Anterior cingulate cortex (tissue), 58 donors: Measurements from ENCODE around the gene SDK1.

Experiments used
- DNase-seq, 58 donors: peaks; one replicate each; lab custom pipeline; 2025; lab: John Stamatoyannopoulos, UW

The SDK1 gene

DNA sequence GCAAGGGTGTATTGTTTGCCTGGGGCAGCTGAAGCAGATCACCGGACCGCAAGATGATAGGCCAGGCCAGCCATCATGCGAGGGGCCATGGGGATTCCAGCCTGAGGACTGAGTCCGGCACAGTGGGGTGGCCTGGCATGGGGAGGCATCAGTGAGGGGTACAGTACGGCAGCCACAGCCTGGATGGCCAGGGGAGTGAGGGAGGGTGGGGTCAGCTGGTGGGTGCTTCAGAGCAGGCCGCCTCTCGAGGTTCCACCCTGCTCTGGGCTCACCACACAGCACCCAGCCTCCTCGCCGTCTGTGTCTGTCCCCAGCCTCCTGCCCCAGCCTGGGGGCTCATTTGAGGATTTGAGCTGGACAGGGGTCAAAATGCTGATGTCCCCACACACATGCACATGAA, 872.6 kb downstream of the SDK1 start:
- DNase-seq: no peak

- DNase-seq: no peak
Observed at GRCh38 chr7:4174016-4174415, 873.0 kb downstream of the SDK1 start.

DNA sequence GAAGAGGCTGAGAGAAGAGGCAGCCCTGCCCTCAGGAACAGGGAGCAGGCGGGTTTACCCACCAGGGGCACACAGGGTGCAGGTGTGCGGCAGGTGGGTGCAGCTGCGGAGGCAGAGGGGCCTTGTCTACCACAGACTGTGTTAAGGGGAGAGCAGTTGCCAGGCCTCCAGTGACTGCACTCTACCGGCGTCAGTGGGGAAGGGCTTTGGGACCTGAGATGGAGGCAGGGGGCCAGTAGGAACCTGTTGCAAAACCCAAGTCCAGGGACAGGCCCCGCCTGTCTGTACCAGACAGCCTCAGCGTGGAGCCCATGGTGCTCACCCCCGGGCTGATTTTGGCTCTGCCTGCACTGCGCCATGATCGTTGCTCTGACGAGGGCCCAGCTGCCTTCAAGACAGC, 873.4 kb downstream of the SDK1 start:
- DNase-seq: no peak

- DNase-seq: no peak
Observed at GRCh38 chr7:4174884-4175283, 873.8 kb downstream of the SDK1 start.

DNA sequence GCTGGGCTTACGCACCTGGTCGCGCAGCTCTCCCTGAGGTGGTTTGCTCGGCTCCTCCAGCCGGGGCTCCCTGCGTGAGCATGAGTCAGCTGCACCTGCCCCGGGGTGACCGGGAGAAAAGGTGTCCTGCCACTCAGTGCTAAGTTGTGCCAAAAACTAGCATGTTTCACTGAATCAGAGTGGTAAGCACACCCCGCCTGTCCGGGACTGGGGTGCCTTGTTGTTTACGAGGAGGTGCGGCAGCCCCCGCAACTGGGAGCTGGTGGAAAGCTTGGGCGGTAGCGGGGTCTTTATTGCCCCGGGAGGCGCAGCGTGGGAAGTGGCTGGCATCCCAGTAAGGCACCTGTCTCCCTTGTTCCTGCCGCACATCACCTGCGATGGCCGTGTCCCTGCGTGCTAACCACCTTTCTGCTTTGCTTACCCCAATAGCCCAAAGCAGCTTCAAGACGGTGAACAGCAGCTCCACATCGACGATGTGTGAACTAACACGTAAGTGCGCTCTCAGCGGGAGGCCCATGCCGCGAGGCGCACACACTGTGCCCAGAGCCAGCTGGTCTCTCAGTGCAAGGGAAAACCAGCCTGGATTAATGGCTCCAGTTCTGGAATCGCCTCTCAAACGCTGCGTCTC, 874.4 kb downstream of the SDK1 start:
- DNase-seq: no peak

GRCh38 chr7:4177001-4177400, 875.9 kb downstream of the SDK1 start:
- peak in 1 of 58 donors; percentile 11 for DNase-seq

GRCh38 chr7:4178416-4178815, 877.4 kb downstream of the SDK1 start:
- DNase-seq: no peak

- no peak for DNase-seq
Observed at GRCh38 chr7:4178916-4179687, 878.0 kb downstream of the SDK1 start.

DNA sequence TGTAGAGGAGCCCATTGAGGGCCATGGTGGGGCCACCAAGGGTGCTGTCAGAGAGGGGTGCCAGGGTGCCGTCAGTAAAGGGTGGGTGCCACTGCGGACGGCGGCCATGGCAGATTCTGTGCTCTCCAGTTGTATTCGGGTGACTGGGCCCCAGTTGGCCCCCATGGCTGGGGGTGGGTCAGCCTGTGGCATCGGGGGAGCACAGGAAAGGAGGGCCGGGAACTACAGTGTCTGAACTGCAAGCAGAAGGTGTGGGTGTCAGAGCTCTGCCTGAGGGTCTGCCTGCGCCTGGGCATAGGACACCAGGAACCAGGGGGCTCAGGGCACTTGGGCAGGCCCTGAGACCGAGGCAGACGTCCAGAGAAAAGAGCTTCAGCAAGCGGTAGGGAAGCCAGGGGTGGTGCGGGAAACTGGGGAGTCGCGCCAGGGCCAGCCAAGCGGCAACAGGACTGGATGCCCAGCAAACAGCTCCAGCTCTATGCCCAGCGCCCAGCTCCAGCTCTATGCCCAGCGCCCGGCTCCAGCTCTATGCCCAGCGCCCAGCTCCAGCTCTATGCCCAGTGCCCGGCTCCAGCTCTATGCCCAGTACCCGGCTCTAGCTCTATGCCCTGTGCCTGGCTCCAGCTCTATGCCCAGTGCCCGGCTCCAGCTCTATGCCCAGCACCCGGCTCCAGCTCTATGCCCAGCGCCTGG, 878.8 kb downstream of the SDK1 start:
- DNase-seq: no peak

- no peak for DNase-seq
Observed at GRCh38 chr7:4181446-4181845, 880.4 kb downstream of the SDK1 start.

DNA sequence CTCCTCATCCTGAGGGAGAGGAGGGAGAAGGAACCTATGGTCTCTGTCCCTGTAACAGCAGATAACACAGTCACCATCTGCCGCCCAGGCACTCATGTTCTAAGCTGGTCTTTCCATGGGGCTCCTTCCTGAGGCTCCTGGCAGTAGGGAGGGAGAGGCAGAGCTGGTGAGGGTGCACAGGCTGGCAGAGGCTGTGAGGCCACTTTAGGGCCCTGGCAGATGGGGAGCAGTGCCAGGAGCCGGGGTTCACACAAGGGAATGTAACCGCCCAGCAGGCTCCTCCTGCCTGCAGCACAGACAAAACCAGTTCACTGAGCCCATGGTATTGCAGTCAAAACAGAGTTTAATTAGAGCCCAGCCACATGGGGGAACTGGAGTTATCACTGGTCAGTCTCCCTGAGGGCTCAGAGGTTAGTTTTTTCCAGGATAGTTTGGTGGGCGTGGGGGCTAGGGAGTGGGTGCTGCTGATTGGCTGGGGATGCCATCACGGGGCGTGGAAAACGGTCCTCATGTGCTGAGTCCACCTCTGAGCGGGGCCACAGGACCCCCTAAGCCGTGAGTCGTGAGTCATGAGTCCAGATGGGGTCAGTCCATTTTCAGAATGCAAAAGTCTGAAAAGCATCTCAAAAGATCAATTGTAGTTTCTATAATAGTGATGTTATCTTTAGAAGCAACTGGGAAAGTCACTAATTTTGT, 881.7 kb downstream of the SDK1 start:
- DNase-seq: no peak

GRCh38 chr7:4184653-4185052, 883.6 kb downstream of the SDK1 start:
- DNase-seq: no peak

DNA sequence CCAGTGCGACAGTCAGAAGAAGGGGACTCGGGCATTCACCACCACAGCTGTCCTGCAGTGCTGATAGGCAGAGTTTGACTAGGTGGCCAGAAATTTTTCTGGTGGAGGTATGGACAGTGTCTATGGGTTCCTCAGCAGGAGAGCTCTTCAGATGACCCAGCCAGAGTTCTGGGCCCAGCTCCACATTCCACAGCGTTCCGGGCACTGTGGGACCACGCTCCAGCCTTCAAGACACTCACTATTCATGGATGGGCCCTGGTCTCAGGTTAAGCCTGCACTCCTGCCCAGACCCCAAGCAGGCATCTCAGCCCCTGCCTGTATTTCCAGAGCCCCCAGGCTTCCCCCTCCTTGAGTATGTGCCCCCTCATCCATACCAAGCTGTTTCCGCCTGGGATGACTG, 884.1 kb downstream of the SDK1 start:
- DNase-seq: no peak

DNA sequence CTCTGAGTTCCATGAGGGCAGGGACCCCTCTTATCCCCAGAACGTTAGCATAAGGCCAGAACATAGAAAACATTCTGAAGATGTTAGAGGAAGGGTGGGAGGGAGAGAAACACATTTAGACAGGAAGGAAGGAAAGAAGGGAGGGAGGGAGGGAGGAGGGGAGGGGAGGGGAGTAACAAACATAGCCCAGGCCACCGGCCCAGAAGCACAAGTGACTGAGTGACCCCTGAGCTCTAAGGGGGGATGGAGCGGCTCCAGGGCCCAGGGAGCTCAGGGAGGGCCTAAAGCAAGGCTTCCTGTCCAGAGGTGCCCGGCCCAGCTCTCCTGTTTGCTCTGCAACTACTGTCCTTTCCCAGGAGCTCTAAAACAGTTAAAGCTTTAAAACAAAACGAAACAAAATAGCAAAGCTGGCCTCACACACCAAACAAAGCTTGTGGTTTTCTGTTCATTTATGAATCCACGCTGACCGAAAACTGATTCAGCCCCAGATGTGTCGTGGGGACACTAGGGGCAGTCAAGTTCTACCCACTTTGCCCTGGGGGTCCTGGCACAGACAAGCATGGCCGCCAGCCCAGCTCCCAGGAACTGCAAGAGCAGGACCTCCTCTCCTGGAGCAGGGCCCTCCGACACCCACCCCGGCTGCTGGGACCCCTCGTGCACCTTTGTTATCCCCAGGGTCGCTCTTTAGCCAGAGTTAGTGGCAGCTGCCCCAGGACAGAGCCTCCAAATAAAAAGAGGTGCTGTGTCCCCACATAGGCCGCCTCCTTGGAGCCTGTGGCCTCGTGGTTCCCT, 884.9 kb downstream of the SDK1 start:
- no peak for DNase-seq

DNA sequence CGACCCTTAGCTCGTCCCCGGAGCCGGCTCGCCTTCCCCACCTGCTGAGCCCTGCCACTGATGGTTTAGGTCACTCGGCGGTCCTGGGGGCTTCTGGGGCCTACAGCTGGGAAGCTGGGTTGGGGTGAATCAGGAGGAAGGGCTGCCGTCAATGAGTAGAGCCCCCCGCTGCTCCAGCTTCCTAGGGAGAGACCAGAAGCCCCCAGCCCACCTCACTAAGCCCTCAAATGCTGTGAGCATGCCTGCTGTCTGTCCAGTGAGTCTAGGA, 885.4 kb downstream of the SDK1 start:
- DNase-seq: no peak

DNA sequence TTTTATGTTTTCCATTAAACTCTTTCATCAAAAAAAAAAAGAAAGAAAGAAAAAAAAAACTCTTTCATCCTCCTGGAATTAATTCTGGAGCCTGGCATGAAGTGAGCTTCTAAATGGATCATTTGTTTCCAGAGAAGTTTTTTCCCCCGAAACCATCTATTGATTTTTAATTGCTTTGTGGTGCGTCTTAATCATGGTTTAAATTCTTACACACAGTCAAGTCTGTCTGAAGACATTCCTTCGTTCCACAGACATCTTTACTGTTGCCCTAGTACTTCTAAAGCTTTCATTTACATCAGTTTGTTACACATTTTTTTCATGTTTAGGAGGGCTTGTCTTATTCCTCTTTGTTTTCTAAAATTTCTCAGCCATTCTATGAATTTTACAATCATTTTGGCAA, 887.6 kb downstream of the SDK1 start:
- DNase-seq: no peak

DNA sequence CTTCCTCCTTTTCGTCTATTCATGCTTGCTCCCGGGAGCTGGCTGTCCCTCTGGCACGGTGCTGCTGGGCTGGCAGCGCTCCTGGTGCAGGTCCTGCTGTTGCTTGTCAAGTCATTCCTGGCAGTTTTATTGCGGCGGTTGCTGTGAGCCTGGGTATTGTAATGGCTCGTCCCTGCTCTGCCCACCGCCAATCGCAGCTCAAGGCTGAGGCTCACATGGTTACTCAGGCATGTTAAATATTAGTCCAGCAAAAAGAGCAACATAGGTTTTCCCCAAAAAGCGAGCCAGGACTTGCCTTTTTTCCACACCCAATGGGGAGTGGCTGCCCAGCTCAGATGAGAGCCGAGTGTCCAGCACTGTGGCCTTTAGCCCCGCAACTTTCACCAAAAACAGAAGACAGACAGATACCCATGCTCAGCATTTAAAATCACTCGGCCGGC, 888.1 kb downstream of the SDK1 start:
- peak in 55 of 58 donors; percentile 4 to 88 (median 61) for DNase-seq

- DNase-seq: no peak
Observed at GRCh38 chr7:4190010-4190981, 889.2 kb downstream of the SDK1 start.

GRCh38 chr7:4191046-4191445, 890.0 kb downstream of the SDK1 start:
- DNase-seq: no peak
